MV-4-11 (cell line): ENCODE measurements around the gene CNNM3.

Experiments used
- DNase-seq: peaks from one replicate; lab custom pipeline; 2025; lab: John Stamatoyannopoulos, UW

The CNNM3 gene

DNA sequence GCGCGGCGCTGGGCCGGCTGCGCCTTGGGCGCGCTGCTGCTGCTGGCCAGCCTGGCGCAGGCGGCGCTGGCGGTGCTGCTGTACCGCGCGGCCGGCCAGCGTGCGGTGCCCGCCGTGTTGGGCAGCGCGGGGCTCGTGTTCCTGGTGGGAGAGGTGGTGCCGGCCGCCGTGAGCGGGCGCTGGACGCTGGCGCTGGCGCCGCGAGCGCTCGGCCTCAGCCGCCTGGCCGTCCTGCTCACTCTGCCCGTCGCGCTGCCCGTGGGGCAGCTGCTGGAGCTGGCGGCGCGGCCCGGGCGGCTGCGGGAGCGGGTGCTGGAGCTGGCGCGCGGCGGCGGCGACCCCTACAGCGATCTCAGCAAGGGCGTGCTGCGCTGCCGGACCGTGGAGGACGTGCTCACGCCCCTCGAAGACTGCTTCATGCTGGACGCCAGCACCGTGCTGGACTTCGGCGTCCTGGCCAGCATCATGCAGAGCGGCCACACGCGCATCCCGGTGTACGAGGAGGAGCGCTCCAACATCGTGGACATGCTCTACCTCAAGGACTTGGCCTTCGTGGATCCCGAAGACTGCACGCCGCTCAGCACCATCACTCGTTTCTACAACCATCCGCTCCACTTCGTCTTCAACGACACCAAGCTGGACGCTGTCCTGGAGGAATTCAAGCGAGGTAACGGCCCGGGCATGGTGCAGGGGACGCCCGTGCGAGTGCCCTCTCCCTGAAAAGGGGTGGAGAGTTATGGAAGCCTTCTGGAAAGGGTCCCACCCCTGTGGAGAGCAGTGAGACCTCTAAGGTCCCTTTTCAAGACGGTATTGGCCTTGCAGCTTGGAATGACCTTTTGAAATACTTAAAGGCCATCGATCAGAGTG, 1.0 kb downstream of the CNNM3 start:
- no peak for DNase-seq

GRCh38 chr2:96817882-96818281, 1.8 kb downstream of the CNNM3 start:
- no peak for DNase-seq

DNA sequence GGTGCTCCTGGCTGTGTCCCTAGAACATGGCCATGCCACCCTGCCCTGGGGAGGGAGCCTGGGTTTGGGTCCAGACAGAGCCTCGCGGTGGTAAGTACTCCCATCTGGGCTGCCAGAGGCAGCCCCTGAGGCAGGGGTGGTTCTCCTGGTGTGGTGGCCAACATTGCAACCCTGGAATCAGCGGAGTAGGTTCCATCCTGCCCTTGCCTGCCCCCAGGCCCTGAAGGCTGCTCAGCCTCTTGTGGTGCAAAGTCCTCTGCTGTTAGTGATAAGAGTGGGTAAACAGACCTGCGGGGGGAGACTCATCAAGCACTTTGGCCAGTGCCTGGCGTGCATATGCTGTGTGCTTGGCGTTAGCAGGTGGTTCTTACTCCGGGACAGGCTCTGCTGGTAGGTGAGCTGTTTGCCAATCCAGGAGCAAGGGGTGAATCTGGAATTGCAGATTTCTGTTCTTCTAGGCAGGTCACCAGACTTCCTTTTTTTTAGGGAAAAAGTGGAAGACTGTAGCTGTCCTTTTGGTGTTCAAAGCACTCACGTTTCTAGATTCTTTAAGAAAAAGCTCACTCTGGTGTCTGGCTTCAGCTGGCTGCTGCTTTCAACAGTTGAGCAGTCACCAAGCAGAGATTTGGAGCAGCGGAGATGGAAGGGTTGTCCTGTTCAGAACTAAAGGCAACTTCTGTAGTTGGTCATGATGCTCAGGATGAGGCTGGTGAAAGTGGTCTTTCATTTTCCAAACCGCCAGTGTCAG, 3.2 kb downstream of the CNNM3 start:
- DNase-seq, result no peak

DNA sequence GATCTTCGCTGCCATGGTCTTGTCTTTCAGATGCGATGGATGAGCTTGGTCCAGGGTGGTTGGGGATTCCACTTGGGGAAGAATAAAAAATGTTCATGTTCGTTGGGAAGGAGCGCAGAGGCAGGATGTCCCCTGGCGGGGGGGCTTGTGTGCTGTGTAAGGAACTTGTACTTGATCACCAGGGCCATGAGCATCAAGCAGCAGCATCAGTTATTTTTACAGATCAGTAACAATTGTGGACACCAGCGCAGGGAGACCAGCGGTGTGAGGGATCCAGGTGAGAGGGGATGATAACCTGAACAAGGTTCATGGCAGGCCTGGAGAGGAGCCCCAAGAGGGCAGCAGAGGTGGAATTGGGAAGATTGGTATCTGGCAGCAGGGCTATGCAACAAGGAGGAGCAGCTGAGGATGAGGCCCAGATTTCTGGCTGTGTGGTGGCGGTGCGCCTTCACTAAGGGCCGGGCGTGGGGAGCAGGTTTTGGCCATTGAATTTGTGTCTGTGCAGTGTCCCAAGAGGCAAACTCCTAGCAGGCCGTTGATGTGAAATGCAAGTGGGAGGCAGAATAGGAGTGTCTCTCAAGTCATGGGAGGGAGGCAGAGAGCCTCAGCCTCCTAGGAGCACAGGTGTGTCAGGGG, 3.9 kb downstream of the CNNM3 start:
- no peak for DNase-seq

GRCh38 chr2:96821113-96821675, 5.1 kb downstream of the CNNM3 start:
- DNase-seq, result no peak

DNA sequence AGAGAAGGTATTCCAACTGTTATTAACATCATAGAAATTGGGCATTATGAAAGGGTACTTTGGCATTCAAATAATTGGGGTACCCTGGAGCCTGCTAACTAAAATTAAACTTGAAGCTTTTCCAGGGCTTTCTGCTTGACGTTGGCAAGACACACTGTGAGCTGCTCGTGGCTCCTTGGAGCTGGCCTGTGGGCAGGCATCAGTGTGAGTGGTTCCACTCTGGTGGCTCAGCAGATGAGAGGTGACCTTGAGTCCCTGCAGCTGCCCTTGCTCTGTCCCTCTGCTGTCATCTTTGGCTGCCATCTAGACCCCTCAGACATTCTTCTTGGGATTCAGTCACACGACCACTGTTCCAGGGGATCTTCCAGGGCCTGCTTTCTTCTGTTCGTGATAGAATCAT, 6.7 kb downstream of the CNNM3 start:
- no peak for DNase-seq

GRCh38 chr2:96823198-96823597, 7.1 kb downstream of the CNNM3 start:
- no peak for DNase-seq

- DNase-seq, result no peak
Observed at GRCh38 chr2:96824079-96824870, 8.2 kb downstream of the CNNM3 start.

DNA sequence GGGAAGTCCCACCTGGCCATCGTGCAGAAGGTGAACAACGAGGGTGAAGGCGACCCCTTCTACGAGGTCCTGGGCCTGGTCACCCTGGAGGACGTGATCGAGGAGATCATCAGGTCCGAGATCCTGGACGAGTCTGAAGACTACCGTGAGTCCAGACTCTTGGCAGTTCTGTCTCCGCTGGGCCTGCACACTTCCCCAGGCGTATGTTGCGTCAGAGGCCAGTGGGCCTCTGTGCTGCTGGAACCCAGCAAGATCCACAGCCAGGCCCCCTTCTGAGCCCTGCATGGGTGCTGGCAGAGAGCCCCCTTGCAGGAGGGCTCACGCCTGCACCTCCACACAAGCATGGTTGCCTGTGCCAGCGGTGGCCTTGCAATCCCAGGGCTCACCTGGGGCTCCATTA, 9.0 kb downstream of the CNNM3 start:
- DNase-seq, result no peak

- no peak for DNase-seq
Observed at GRCh38 chr2:96826546-96827278, 10.6 kb downstream of the CNNM3 start.

DNA sequence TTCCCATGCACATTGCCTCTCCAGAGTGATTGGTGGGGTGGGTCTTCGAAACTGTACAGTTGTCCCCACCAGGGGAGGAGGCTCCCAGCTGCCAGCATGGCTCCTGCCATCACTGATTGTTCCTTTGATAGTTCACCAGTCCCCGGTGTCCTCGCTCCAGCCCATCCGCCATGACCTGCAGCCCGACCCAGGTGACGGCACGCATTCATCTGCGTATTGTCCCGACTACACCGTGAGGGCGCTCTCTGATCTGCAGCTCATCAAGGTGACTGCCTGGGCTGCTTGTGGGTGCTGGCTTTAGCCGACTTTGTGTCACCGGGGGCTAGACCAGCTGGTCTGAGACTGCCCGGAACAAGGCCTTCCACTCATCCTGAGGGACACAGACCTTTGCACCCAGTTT, 12.4 kb downstream of the CNNM3 start:
- no peak for DNase-seq

DNA sequence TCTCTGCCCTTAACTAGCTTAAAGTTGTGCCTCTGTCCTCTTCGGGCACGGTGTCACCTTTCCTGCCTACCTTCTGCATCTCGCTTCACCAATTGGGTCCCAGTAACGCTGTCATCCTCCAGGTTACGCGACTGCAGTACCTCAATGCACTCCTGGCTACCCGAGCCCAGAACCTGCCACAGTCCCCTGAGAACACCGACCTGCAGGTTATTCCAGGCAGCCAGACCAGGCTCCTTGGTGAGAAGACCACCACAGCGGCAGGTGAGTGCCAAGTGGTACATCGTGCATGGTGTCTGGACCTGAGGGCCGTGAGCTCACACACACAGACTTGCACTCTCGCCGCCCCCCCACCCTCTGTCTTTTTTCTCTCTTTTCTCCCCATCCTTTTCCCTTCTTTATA, 12.8 kb downstream of the CNNM3 start:
- DNase-seq, result no peak

GRCh38 chr2:96830044-96830562, 14.0 kb downstream of the CNNM3 start:
- no peak for DNase-seq

DNA sequence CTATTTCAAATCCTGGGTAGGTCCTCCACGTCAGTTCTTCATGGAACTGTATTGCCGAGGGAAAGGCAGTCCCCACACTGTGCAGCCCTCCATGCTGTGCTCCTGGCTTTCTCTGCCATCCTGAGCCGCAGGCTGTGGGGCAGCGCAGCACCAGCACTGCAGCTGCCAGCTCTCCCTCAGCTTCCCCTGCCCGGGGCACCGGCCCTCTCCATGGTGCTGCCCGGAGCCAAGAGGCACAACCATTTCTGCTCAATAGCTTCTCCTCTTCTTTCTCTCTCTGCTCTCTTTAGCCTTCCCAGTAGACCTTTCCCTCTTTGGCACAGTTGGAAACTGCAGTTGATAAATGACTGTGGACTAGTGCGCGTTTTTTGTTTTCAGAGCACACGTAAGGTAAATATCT, 15.6 kb downstream of the CNNM3 start:
- DNase-seq, result no peak

- DNase-seq, result no peak
Observed at GRCh38 chr2:96832408-96832753, 16.3 kb downstream of the CNNM3 start.

- DNase-seq, result no peak
Observed at GRCh38 chr2:96832754-96833507, 16.9 kb downstream of the CNNM3 start.

- DNase-seq, result no peak
Observed at GRCh38 chr2:96835830-96836229, 19.8 kb downstream of the CNNM3 start.

DNA sequence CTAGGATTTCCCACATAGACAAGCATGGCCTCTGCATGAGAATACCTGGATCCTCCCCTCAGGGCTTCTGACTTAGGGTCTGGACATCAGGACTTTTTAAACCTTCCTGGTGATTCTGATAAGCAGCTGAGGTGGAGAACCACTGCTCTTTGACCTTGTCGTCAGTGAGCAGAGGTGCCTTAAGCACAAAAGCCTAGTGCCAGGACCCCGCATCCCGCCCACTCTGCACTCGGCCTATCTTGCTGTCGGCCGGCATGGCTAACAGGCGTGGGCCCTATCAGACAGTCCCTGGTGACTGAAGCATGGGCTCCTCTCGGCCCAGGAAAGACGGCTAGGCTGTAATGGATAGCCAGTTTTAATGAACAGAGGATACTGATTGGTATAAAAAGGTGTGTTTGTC, 21.5 kb downstream of the CNNM3 start:
- DNase-seq, result no peak

DNA sequence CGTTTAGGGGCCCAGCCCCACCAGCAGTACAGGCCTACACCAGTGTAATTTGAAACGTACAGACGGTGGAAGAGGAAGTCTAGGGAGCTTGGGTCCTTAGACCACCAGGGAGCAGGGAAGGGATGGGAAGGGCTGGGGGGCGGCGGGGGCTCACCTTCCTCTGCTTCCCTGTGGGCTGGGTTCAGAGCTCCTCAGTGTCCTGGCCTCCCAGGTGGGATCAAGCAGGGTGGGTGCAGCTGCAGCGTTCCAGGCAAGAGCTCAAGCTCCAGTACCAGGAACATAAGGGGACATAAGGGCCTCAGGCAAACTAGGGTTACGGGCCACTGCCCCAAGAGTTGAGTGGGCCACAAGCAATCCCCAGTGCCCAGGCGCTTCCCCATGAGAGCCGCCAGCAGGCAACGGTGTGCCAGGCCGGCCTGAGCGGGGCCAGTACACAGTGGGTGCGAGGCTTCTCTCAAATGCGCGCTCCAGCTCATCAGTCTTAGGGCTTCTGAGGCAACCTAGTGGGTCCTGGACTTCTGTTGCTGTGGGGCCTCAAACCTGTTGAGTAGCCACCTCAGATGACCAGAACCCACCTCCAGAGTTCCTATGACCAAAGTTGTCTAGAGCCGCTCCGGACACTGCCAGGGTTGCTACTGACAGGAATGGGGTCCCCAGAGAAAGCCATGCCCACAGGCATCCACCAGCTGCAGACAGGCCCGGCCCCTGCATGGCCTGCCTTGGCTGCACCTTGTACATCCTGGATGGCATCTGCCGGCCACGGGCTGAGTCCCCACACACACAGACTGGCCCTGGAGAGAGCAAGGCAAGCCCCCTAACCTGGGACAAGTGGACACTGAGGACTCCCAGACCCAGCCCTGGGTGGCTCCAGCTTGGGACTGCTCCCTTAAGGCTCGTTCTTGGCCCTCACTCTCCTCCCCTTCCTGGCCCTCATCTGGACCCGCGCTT, 22.6 kb downstream of the CNNM3 start:
- no peak for DNase-seq
